Activated CD4-positive, alpha-beta T cell treated with anti-CD3 and anti-CD28 coated beads, Interleukin-2, amount 50 U/mL, for 24 hours (primary cell): ENCODE results near the gene ETAA1.

Experiments
- DNase-seq, 2 donors: peaks; one replicate each; pipeline ENCODE4 v3.0.0-alpha.2; 2020; ENCODE audit warnings: low read depth in 1 of 2, low spot score in 1 of 2

Gene ETAA1

GRCh38 chr2:67437114-67437513 is 40.0 kb downstream of the ETAA1 start:
- no peak for DNase-seq

- no peak for DNase-seq
These were observed 41.2 kb downstream of the ETAA1 start for GRCh38 chr2:67438337-67438736.

GRCh38 chr2:67445652-67446268 is 48.6 kb downstream of the ETAA1 start:
- no peak for DNase-seq

- DNase-seq, result no peak
These were observed 49.4 kb downstream of the ETAA1 start for GRCh38 chr2:67446491-67446911.

- no peak for DNase-seq
These were observed 51.5 kb downstream of the ETAA1 start for GRCh38 chr2:67448648-67449047.

GRCh38 chr2:67451086-67451832 is 54.1 kb downstream of the ETAA1 start:
- no peak for DNase-seq

GRCh38 chr2:67453310-67453709 is 56.2 kb downstream of the ETAA1 start:
- no peak for DNase-seq

- no peak for DNase-seq
These were observed 58.3 kb downstream of the ETAA1 start for GRCh38 chr2:67455219-67456142.

- no peak for DNase-seq
These were observed 59.3 kb downstream of the ETAA1 start for GRCh38 chr2:67456428-67456827.

- no peak for DNase-seq
These were observed 60.6 kb downstream of the ETAA1 start for GRCh38 chr2:67457699-67458098.

- no peak for DNase-seq
These were observed 62.6 kb downstream of the ETAA1 start for GRCh38 chr2:67459761-67460160.
